HL-60 (cell line): ENCODE data around the gene CCDC51.
A peak's percentile ranks its signal among the peaks of the same experiment; 100 is the strongest.

Experiments
- CTCF ChIP-seq: IDR thresholded peaks from one replicate; pipeline ENCODE4 v1.5.1; 2011; ENCODE audit warnings: low read length, control low read depth, inconsistent platforms; ENCODE audit not compliant: insufficient read depth
- GABPA ChIP-seq: IDR thresholded peaks from 2 replicates; pipeline ENCODE4 v1.6.1; 2012; ENCODE audit warnings: low read depth
- POLR2AphosphoS5 ChIP-seq: IDR thresholded peaks from 2 replicates; pipeline ENCODE4 v1.6.1; 2012; ENCODE audit warnings: low read depth
- REST ChIP-seq: IDR thresholded peaks from 2 replicates; pipeline ENCODE4 v1.6.1; 2012; ENCODE audit warnings: low read depth; ENCODE audit not compliant: insufficient replicate concordance

GRCh38 chr3:48439820-48440589, at the start of gene CCDC51, which contains the start of gene TMA7:
- TF ChIP-seq CTCF = no peak
- peak; percentile 91 for TF ChIP-seq POLR2AphosphoS5
- TF ChIP-seq GABPA = peak; percentile 94
- TF ChIP-seq REST = no peak
